LNCAP (cell line): Measurements from ENCODE around the gene CDC25A.

Experiments used
- TF ChIP-seq, protein P1 (sequence below): fragments of 450-650 bp; IDR thresholded peaks from 2 replicates; pipeline ENCODE4 v1.5.1; 2017; ENCODE audit warnings: mild to moderate bottlenecking

Gene CDC25A

DNA sequence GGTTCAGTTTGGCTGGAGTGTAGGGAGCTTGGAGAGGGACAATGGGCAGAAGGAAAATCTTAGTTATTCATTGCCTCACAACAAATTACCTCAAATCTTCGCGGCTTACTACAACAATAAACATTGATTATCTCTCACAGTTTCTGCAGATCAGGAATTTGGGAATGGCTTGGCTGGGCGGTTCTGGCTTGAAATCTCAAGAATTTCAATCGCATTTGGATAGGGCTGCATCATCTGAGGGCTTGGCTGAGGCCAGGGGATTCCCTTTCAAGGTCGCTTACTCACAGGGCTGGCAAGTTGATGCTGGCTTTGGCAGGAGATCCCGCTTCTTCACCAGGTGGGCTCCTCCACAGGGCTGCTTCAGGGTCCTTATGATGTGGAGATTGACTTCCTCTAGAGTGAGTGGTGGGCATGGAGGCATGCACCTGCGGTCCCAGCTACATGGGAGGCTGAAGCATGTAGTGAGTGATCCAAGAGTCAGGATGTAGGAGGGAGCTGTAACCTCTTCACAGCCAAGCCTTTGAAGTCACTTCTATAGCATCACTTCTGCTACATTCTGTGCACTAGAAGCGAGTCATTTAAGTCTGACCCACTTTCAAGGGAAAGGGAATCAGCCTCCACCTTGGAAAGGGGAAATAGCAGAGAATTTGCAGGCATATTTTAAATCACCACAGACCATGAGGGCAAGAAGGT lies 63.1 kb downstream of the CDC25A start:
- TF ChIP-seq, protein P1, sequence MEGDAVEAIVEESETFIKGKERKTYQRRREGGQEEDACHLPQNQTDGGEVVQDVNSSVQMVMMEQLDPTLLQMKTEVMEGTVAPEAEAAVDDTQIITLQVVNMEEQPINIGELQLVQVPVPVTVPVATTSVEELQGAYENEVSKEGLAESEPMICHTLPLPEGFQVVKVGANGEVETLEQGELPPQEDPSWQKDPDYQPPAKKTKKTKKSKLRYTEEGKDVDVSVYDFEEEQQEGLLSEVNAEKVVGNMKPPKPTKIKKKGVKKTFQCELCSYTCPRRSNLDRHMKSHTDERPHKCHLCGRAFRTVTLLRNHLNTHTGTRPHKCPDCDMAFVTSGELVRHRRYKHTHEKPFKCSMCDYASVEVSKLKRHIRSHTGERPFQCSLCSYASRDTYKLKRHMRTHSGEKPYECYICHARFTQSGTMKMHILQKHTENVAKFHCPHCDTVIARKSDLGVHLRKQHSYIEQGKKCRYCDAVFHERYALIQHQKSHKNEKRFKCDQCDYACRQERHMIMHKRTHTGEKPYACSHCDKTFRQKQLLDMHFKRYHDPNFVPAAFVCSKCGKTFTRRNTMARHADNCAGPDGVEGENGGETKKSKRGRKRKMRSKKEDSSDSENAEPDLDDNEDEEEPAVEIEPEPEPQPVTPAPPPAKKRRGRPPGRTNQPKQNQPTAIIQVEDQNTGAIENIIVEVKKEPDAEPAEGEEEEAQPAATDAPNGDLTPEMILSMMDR, result no peak

DNA sequence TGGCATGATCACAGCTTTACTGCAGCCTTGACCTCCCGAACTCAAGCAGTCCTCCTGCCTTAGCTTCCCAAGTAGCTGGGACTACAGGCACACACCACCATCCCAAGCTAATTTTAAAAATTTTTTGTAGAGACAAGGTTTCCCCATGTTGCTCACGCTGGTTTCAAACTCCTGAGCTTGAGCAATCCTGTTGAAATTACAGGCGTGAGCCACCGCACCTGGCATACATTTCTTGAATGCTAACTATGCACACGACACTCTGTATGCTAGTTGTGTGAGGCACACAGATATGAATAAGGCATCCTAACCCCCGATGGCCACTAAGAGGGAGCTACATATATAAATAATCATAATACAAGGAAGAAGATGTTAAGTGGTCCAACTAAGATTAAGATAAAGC lies 64.9 kb downstream of the CDC25A start:
- TF ChIP-seq, protein P1, result no peak

DNA sequence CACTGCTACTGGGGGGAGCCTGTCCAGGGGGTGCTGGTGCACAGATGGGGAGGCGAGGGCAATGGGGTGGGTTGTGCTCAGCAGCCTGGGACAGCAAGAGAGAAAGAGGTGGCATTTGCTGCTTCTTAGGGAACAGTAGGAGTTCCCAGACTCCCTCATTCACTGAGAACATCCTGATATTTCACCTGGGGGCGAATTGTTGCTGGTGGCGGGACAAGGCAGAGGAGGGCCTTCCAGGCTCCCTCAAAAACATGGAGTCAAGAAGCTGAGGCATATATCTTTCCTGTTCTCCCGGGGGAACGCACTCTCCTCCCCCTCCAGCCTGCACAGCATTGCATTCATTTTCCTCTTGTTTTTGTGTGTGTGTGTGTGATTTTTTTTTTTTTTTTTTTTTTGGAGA lies 65.7 kb downstream of the CDC25A start:
- TF ChIP-seq, protein P1, result no peak

DNA sequence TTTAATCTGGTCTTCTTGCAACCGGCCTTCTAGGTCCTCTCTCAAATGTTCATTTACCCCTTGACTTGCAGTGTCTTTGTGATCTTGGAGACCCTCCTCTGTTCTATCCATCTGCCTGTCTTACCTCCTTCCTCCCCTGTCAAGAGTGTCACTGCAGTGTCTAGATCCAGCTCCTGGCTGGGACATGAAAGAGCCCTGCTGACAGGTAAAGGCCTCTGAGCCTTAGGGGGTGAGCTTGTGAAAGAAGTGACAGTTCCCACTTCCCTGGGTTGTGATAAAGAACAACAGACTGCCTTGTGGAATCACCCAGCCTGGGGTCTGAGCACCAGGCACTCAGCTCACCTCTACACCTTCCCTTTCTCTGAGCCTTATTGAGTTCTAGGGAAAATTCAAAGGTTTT lies 68.0 kb downstream of the CDC25A start:
- TF ChIP-seq, protein P1, result no peak

DNA sequence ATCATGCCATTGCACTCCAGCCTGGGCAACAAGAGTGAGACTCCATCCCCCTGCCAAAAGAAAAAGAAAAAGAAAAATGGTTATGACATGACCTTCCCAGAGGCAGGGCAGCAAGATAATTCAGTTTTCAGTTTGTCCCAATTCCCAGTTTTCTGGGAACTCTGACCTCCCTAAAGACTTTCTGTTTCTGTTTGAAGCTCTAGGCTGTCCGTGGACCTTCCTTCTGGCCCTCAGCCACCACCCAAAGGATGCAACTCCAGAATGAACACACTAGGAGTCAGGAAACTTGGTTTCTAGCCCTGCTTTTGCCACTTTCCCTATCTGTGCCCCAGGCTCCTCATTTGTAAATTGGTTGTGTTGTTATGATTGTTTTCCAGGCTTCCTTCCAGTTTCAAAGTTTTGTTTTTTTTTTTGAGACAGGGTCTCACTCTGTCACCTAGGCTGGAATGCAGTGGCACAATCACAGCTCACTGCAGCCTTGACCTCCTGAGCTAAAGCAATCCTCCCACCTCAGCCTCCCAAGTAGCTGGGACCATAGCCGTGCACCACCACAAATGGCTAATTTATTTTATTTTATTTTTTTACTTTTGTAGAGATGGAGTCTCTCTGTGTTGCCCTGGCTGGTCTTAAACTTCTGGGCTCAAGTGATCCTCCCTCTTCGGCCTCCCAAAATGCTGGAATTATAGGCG lies 68.6 kb downstream of the CDC25A start:
- TF ChIP-seq, protein P1, result no peak

DNA sequence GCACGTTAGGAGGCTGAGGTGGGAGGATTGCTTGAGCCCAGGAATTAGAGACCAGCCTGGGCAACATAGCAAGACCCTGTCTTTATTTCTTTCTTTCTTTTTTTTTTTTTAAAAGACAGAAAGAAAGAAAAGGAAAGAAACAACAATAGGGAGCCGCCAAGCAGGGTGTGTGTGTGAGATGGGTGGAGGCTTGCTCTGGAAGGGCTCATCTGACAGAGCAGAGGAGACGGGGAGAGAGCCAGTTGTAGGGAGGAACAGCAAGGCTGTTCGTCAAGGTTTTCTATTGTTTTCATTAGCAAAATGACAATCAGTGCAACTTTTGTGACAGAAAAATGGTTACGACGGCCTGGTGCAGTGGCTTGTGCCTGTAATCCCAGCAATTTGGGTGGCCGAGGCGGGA lies 69.3 kb downstream of the CDC25A start:
- TF ChIP-seq, protein P1, result no peak

DNA sequence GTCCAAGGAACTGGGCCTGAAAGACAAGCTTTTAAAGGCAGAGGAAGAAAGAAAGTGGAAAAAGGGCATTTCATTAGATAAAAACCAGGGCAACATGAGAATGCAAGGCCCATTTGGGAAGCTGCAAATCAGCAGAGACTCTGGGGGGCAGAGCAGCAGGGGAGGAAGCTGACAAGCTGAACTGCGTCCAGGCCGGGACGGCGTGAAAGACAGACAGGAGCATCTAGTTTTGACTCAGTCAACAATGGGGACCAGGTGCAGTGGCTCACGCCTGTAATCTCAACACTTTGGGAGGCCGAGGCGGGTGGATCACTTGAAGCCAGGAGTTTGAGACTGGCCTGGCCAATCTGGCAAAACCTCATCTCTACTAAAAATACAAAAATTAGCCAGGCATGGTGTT lies 69.9 kb downstream of the CDC25A start:
- TF ChIP-seq, protein P1, result no peak
